ENCODE data around the gene CNOT2. TPM values are rescaled to one million over a fixed set of nuclear protein-coding genes. Genes with fewer than 3 reads are reported as not detected.

The CNOT2 gene
- total RNA-seq, 4 donors from 2014 or later = 115 to 263 (median 157) TPM

DNA sequence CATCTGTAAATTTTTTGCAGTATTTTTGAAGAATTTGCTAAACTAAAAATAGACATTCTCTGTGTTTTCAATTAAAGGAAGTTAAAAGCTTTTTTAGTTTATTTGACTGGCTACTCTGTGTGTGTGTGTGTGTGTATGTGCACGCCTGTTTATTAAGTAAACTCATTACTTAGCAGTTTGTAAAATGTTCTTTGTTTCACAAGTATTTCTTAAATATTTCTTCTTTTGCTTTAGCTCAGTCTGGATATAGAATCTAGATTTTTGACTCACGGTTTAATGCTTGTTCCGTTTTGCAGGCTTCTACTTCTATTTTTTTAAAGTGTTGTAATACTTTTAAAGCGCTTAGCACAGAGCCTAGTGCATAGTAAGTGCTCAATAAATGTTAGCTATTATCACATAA lies 76.4 kb downstream of the CNOT2 start:
- no peak for DNase-seq
- H3K36me3 ChIP-seq = peaks cover 0 to 4% (median 0%) of the 10 kb centered on the region in 3 donors

DNA sequence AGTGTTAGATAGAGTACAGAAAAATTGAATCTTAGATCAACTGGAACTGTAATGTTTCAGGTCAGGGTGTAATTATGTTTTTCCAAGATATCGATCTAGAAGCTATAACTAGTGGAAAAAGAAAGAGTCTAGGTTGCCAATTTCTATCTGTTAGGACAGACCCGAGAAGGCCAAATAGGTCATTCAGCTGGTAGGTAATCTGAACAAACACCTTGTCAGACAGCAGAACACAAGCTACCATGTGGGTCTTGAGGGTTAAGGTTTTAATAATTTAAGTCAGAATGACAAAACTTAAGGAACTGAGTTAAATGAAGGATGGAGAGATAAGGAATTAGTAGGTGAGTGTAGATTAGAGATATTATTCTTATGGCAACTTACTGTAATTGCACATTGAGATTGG lies 78.0 kb downstream of the CNOT2 start:
- no peak overlapping the region for H3K4me3 ChIP-seq
- no peak overlapping the region for H3K27ac ChIP-seq
- H3K27me3 ChIP-seq = no peaks in the 10 kb centered on the region
- DNase-seq = no peak
- no peaks in the 10 kb centered on the region for H3K4me1 ChIP-seq
- H3K36me3 ChIP-seq = peaks cover 0 to 4% (median 0%) of the 10 kb centered on the region in 3 donors
- no peaks in the 10 kb centered on the region for H3K9me3 ChIP-seq
- TF ChIP-seq CTCF (IDR thresholded peaks at IDR 0.05) (no peak), POLR2A (IDR thresholded peaks at IDR 0.05) (no peak)

More for the DNA sequence above, 76.4 kb downstream of the CNOT2 start:
- no peaks in the 10 kb centered on the region for H3K27me3 ChIP-seq
- no peak overlapping the region for H3K4me3 ChIP-seq
- no peaks in the 10 kb centered on the region for H3K9me3 ChIP-seq
- TF ChIP-seq CTCF (IDR thresholded peaks at IDR 0.05) = no peak
- no peaks in the 10 kb centered on the region for H3K4me1 ChIP-seq
- no peak overlapping the region for H3K27ac ChIP-seq

- TF ChIP-seq POLR2A (IDR thresholded peaks at IDR 0.05) (no peak), CTCF (IDR thresholded peaks at IDR 0.05) (no peak)
- peaks cover 0 to 4% (median 0%) of the 10 kb centered on the region in 3 donors for H3K36me3 ChIP-seq
These were observed 84.3 kb downstream of the CNOT2 start for GRCh38 chr12:70327541-70327940.

GRCh38 chr12:70329728-70330127 lies 86.5 kb downstream of the CNOT2 start:
- Histone ChIP-seq H3K4me1 (no peaks in the 10 kb centered on the region), H3K36me3 (no peaks in the 10 kb centered on the region), H3K27me3 (no peaks in the 10 kb centered on the region), H3K27ac (no peak overlapping the region), H3K4me3 (no peak overlapping the region), H3K9me3 (no peaks in the 10 kb centered on the region)
- no peak for TF ChIP-seq POLR2A (IDR thresholded peaks at IDR 0.05)
- TF ChIP-seq CTCF (IDR thresholded peaks at IDR 0.05) = no peak
- DNase-seq = no peak

More at GRCh38 chr12:70327541-70327940, 84.3 kb downstream of the CNOT2 start:
- H3K27me3 ChIP-seq = no peaks in the 10 kb centered on the region
- DNase-seq = no peak
- H3K9me3 ChIP-seq = no peaks in the 10 kb centered on the region
- no peak overlapping the region for H3K27ac ChIP-seq
- no peaks in the 10 kb centered on the region for H3K4me1 ChIP-seq
- no peak overlapping the region for H3K4me3 ChIP-seq

- Histone ChIP-seq H3K4me3 (no peak overlapping the region), H3K36me3 (no peaks in the 10 kb centered on the region), H3K27ac (no peak overlapping the region), H3K9me3 (no peaks in the 10 kb centered on the region), H3K4me1 (no peaks in the 10 kb centered on the region), H3K27me3 (no peaks in the 10 kb centered on the region)
- DNase-seq = no peak
- TF ChIP-seq CTCF (IDR thresholded peaks at IDR 0.05) (no peak), POLR2A (IDR thresholded peaks at IDR 0.05) (no peak)
These were observed 86.9 kb downstream of the CNOT2 start for GRCh38 chr12:70330158-70330557.

- H3K36me3 ChIP-seq = peaks cover 0 to 20% (median 0%) of the 10 kb centered on the region in 3 donors
- no peak overlapping the region for H3K4me3 ChIP-seq
- no peak for TF ChIP-seq POLR2A (IDR thresholded peaks at IDR 0.05)
- TF ChIP-seq CTCF (IDR thresholded peaks at IDR 0.05) = no peak
- DNase-seq = no peak
- no peak overlapping the region for H3K27ac ChIP-seq
- no peaks in the 10 kb centered on the region for H3K9me3 ChIP-seq
- no peaks in the 10 kb centered on the region for H3K4me1 ChIP-seq
- no peaks in the 10 kb centered on the region for H3K27me3 ChIP-seq
These were observed 89.0 kb downstream of the CNOT2 start for GRCh38 chr12:70332236-70332635.

All from Peyer's patch (tissue), 4 donors.